Fibroblast of lung (primary cell): Measurements from ENCODE around the gene DNMT3B. TPM values are rescaled to one million over a fixed set of nuclear protein-coding genes. Genes with fewer than 3 reads are reported as not detected.

Experiments used
- DNase-seq, 2 donors: peaks; one replicate each; pipeline versions ENCODE4 v3.0.0 to v3.0.0-alpha.2; 2010; ENCODE audit warnings: low read depth in 2 of 2
- H2AFZ ChIP-seq: 2 replicates; pipeline ENCODE4 v1.5.1; 2012; ENCODE audit warnings: low read length, control low read depth, inconsistent platforms
- H3K27ac ChIP-seq: 2 replicates; pipeline ENCODE4 v1.5.1; 2011; ENCODE audit warnings: low read length, control low read depth; ENCODE audit not compliant: insufficient read depth
- H3K27me3 ChIP-seq: 2 replicates; pipeline ENCODE4 v1.5.1; 2011; ENCODE audit warnings: mild to moderate bottlenecking, low read length; ENCODE audit not compliant: control insufficient read depth, insufficient read depth
- H3K36me3 ChIP-seq: 2 replicates; pipeline ENCODE4 v1.5.1; 2011; ENCODE audit warnings: low read length; ENCODE audit not compliant: control insufficient read depth, insufficient read depth
- H3K4me1 ChIP-seq: 2 replicates; pipeline ENCODE4 v1.5.1; 2011; ENCODE audit warnings: low read length; ENCODE audit not compliant: control insufficient read depth, insufficient read depth; ENCODE audit errors: extremely low read depth
- H3K4me2 ChIP-seq: 2 replicates; pipeline ENCODE4 v1.5.1; 2011; ENCODE audit warnings: low read length, control low read depth; ENCODE audit not compliant: insufficient read depth; ENCODE audit errors: extremely low read depth
- H3K4me3 ChIP-seq, 4 experiments: fragments of 200-600 bp in 1 of 4; sonication (generic) in 1 of 4; replicated peaks in 1 of 4; 2 replicates each; pipeline ENCODE4 v1.5.1; 2011 to 2016; ENCODE audit warnings: low read length in 4 of 4, low read depth in 3 of 4, mild to moderate bottlenecking in 3 of 4, control low read depth in 2 of 4, inconsistent platforms in 1 of 4, mixed read lengths in 1 of 4; ENCODE audit not compliant: insufficient read depth in 1 of 4; ENCODE audit errors: control extremely low read depth in 1 of 4
- H3K79me2 ChIP-seq: 2 replicates; pipeline ENCODE4 v1.5.1; 2012; ENCODE audit warnings: mild to moderate bottlenecking, low read length, inconsistent platforms; ENCODE audit not compliant: control insufficient read depth, insufficient read depth
- H3K9ac ChIP-seq: 2 replicates; pipeline ENCODE4 v1.5.1; 2011; ENCODE audit warnings: mild to moderate bottlenecking, low read length, control low read depth; ENCODE audit not compliant: insufficient read depth
- H3K9me3 ChIP-seq: 2 replicates; pipeline ENCODE4 v1.5.1; 2012; ENCODE audit warnings: low read depth, low read length; ENCODE audit not compliant: control insufficient read depth, insufficient read depth
- H4K20me1 ChIP-seq: 2 replicates; pipeline ENCODE4 v1.5.1; 2011; ENCODE audit warnings: low read length; ENCODE audit not compliant: control insufficient read depth, insufficient read depth; ENCODE audit errors: extremely low read depth
- CTCF ChIP-seq, 2 donors: IDR thresholded peaks in 1 of 2; conservative IDR thresholded peaks in 1 of 2; 1 replicate in 1 of 2; 2 replicates in 1 of 2; pipeline ENCODE4 v1.5.1; 2011 to 2012; ENCODE audit warnings: low read length in 2 of 2, control low read depth in 1 of 2, inconsistent platforms in 1 of 2, low read depth in 1 of 2, mild to moderate bottlenecking in 1 of 2
- EZH2 ChIP-seq: IDR thresholded peaks from 2 replicates; pipeline ENCODE4 v1.5.1; 2012; ENCODE audit warnings: low read length, control low read depth, mild to moderate bottlenecking; ENCODE audit errors: missing control alignments
- polyA plus RNA-seq, 2 donors: library from polyadenylated mRNA; depleted of rRNA in 1 of 2; stranded (reverse) in 1 of 2; unstranded in 1 of 2; fragments of >200 nt; gene quantifications; 2 replicates each; pipeline ENCODE4 v1.2.1, GENCODE V29; 2011 to 2012; ENCODE audit warnings: missing spikeins in 1 of 2
- total RNA-seq: library from RNA; depleted of rRNA; stranded (reverse); fragments of >200 nt; gene quantifications from 2 replicates; pipeline ENCODE4 v1.2.1, GENCODE V29; 2014

Gene DNMT3B
- total and polyA plus RNA-seq, 2 donors (not counting 1 experiment from before 2014, with no cell fraction given), result 1.1 to 3.1 TPM

DNA sequence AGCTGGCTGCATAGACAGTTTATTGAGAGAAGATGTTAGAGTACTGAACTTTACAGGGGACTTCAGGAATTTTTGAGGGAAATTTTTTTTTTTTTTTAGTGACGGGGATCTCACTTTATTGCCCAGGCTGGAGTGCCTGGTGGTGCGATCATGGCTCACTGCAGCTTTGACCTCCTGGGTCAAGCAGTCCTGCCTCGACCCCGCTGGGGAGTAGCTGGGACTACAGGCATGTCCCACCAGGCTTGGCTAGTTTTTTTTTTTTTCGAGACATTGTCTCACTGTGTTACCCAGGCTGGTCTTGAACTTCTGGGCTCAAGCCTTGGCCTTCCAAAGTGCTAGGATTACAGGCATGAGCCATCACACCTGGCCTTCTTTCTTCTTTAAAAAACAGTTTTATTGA is 85.8 kb downstream of the DNMT3B start:
- H3K79me2 ChIP-seq, result peaks cover 19% of the 10 kb centered on the region
- H3K4me1 ChIP-seq, result no peaks in the 10 kb centered on the region
- H3K27ac ChIP-seq, result no peak overlapping the region
- H3K9me3 ChIP-seq, result no peaks in the 10 kb centered on the region
- no peaks in the 10 kb centered on the region for H4K20me1 ChIP-seq
- H3K4me3 ChIP-seq, result no peak overlapping the region
- no peak overlapping the region for H3K4me2 ChIP-seq
- DNase-seq, result no peak
- H3K9ac ChIP-seq, result no peak overlapping the region
- H2AFZ ChIP-seq, result no peak overlapping the region
- peaks cover 4% of the 10 kb centered on the region for H3K36me3 ChIP-seq
- TF ChIP-seq CTCF (conservative IDR thresholded peaks at IDR 0.05 in 1 of 2, IDR thresholded peaks at IDR 0.05 in 1 of 2; ENCODE audit: low read depth in 1 of 2, low read length in 2 of 2) (no peak), EZH2 (no peak)
- no peaks in the 10 kb centered on the region for H3K27me3 ChIP-seq

DNA sequence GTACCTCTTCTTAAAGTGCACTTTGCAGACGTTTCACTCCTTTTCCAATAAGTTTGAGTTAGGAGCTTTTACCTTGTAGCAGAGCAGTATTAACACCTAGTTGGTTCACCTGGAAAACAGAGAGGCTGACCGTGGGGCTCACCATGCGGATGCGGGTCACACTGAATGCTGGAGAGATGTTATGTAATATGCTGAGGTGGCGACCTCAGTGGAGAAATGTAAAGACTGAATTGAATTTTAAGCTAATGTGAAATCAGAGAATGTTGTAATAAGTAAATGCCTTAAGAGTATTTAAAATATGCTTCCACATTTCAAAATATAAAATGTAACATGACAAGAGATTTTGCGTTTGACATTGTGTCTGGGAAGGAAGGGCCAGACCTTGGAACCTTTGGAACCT is 86.7 kb downstream of the DNMT3B start:
- no peak for DNase-seq
- peaks cover 12% of the 10 kb centered on the region for H3K79me2 ChIP-seq
- no peak overlapping the region for H3K4me2 ChIP-seq
- peaks cover 4% of the 10 kb centered on the region for H3K36me3 ChIP-seq
- no peak overlapping the region for H3K27ac ChIP-seq
- H4K20me1 ChIP-seq, result no peaks in the 10 kb centered on the region
- H3K9me3 ChIP-seq, result no peaks in the 10 kb centered on the region
- H3K27me3 ChIP-seq, result no peaks in the 10 kb centered on the region
- no peak overlapping the region for H3K4me3 ChIP-seq
- no peaks in the 10 kb centered on the region for H3K4me1 ChIP-seq
- no peak overlapping the region for H2AFZ ChIP-seq
- no peak overlapping the region for H3K9ac ChIP-seq
- TF ChIP-seq CTCF (conservative IDR thresholded peaks at IDR 0.05 in 1 of 2, IDR thresholded peaks at IDR 0.05 in 1 of 2; ENCODE audit: low read depth in 1 of 2, low read length in 2 of 2), result no peak
- TF ChIP-seq EZH2, result no peak

- peaks cover 4% of the 10 kb centered on the region for H3K36me3 ChIP-seq
- no peak overlapping the region for H3K27ac ChIP-seq
- H3K4me1 ChIP-seq, result no peaks in the 10 kb centered on the region
- no peaks in the 10 kb centered on the region for H4K20me1 ChIP-seq
- H3K4me2 ChIP-seq, result no peak overlapping the region
- H2AFZ ChIP-seq, result no peak overlapping the region
- no peaks in the 10 kb centered on the region for H3K27me3 ChIP-seq
- TF ChIP-seq EZH2 (no peak), CTCF (conservative IDR thresholded peaks at IDR 0.05 in 1 of 2, IDR thresholded peaks at IDR 0.05 in 1 of 2; ENCODE audit: low read depth in 1 of 2, low read length in 2 of 2) (no peak)
- no peak overlapping the region for H3K9ac ChIP-seq
- no peak overlapping the region for H3K4me3 ChIP-seq
- H3K79me2 ChIP-seq, result peaks cover 8% of the 10 kb centered on the region
- no peaks in the 10 kb centered on the region for H3K9me3 ChIP-seq
- no peak for DNase-seq
Measured at GRCh38 chr20:32849577-32849976, 87.4 kb downstream of the DNMT3B start.
